H9 (cell line): Measurements from ENCODE around the gene CARD8. TPM values are rescaled to one million over a fixed set of nuclear protein-coding genes. Genes with fewer than 3 reads are reported as not detected.

Source experiments
- DNase-seq: peaks from one replicate; pipeline ENCODE4 v3.0.0-alpha.2; 2017
- H2AFZ ChIP-seq: one replicate; pipeline ENCODE4 v1.6.1; 2013; ENCODE audit warnings: mild to moderate bottlenecking, low read length, control low read depth, moderate library complexity
- H2AK5ac ChIP-seq: 2 replicates; pipeline ENCODE4 v1.6.1; 2013; ENCODE audit warnings: low read length, control low read depth, mixed read lengths; ENCODE audit not compliant: insufficient read length
- H2BK120ac ChIP-seq: one replicate; pipeline ENCODE4 v1.6.1; 2013; ENCODE audit warnings: low read depth, mild to moderate bottlenecking, low read length, control low read depth, inconsistent platforms; ENCODE audit not compliant: poor library complexity, severe bottlenecking
- H2BK12ac ChIP-seq: 2 replicates; pipeline ENCODE4 v1.6.1; 2013; ENCODE audit warnings: low read length, control low read depth, mixed read lengths, low read depth; ENCODE audit not compliant: insufficient read length
- H2BK15ac ChIP-seq: 2 replicates; pipeline ENCODE4 v1.6.1; 2013; ENCODE audit warnings: low read depth, low read length, control low read depth
- H2BK20ac ChIP-seq: one replicate; pipeline ENCODE4 v1.6.1; 2013; ENCODE audit warnings: low read depth, mild to moderate bottlenecking, low read length, control low read depth, inconsistent platforms; ENCODE audit not compliant: poor library complexity, severe bottlenecking
- H2BK5ac ChIP-seq: 2 replicates; pipeline ENCODE4 v1.6.1; 2013; ENCODE audit warnings: low read length, control low read depth, mixed read lengths; ENCODE audit not compliant: insufficient read length
- H3K14ac ChIP-seq: 2 replicates; pipeline ENCODE4 v1.6.1; 2013; ENCODE audit warnings: low read length, control low read depth; ENCODE audit not compliant: insufficient read depth
- H3K18ac ChIP-seq: 2 replicates; pipeline ENCODE4 v1.6.1; 2013; ENCODE audit warnings: low read depth, mild to moderate bottlenecking, mixed read lengths, low read length, control low read depth; ENCODE audit not compliant: insufficient read length
- H3K23ac ChIP-seq: 2 replicates; pipeline ENCODE4 v1.6.1; 2013; ENCODE audit warnings: low read length, control low read depth, mixed read lengths, low read depth; ENCODE audit not compliant: insufficient read length
- H3K23me2 ChIP-seq: 2 replicates; pipeline ENCODE4 v1.6.1; 2013; ENCODE audit warnings: low read depth, mild to moderate bottlenecking, mixed read lengths, low read length, control low read depth; ENCODE audit not compliant: insufficient read length, poor library complexity, severe bottlenecking
- H3K27ac ChIP-seq: 2 replicates; pipeline ENCODE4 v1.5.1; 2013; ENCODE audit warnings: low read length, control low read depth, mixed read lengths, low read depth; ENCODE audit not compliant: insufficient read length
- H3K27me3 ChIP-seq: 2 replicates; pipeline ENCODE4 v1.6.1; 2013; ENCODE audit warnings: low read length, control low read depth, inconsistent platforms; ENCODE audit not compliant: insufficient read depth
- H3K4ac ChIP-seq: 2 replicates; pipeline ENCODE4 v1.6.1; 2013; ENCODE audit warnings: low read depth, mild to moderate bottlenecking, control low read depth, inconsistent platforms, low read length, moderate library complexity
- H3K4me1 ChIP-seq: 2 replicates; pipeline ENCODE4 v1.6.1; 2013; ENCODE audit warnings: low read length, control low read depth, inconsistent platforms; ENCODE audit not compliant: insufficient read depth
- H3K4me2 ChIP-seq: 2 replicates; pipeline ENCODE4 v1.6.1; 2013; ENCODE audit warnings: low read length, control low read depth, mixed read lengths; ENCODE audit not compliant: insufficient read length, insufficient read depth
- H3K56ac ChIP-seq: 2 replicates; pipeline ENCODE4 v1.6.1; 2013; ENCODE audit warnings: low read depth, mild to moderate bottlenecking, mixed read lengths, low read length, control low read depth; ENCODE audit not compliant: insufficient read length
- H3K79me1 ChIP-seq: 2 replicates; pipeline ENCODE4 v1.6.1; 2013; ENCODE audit warnings: low read depth, mild to moderate bottlenecking, moderate library complexity, low read length, control low read depth, inconsistent platforms; ENCODE audit not compliant: insufficient read depth, poor library complexity, severe bottlenecking
- H3K79me2 ChIP-seq: 2 replicates; pipeline ENCODE4 v1.6.1; 2013; ENCODE audit warnings: low read length, control low read depth, inconsistent platforms; ENCODE audit not compliant: insufficient read depth
- H3K9ac ChIP-seq: 2 replicates; pipeline ENCODE4 v1.6.1; 2013; ENCODE audit warnings: low read length, control low read depth, mixed read lengths; ENCODE audit not compliant: insufficient read length; ENCODE audit errors: extremely low read depth
- H3K9me3 ChIP-seq: one replicate; pipeline ENCODE4 v1.6.1; 2013; ENCODE audit warnings: low read depth, low read length, inconsistent platforms; ENCODE audit not compliant: control insufficient read depth
- H3T11ph ChIP-seq: one replicate; pipeline ENCODE4 v1.6.1; 2013; ENCODE audit warnings: mild to moderate bottlenecking, low read length, control low read depth, inconsistent platforms
- H4K20me1 ChIP-seq: one replicate; pipeline ENCODE4 v1.6.1; 2013; ENCODE audit not compliant: control insufficient read depth, insufficient read length, insufficient read depth
- H4K5ac ChIP-seq: 2 replicates; pipeline ENCODE4 v1.6.1; 2013; ENCODE audit warnings: low read depth, mild to moderate bottlenecking, mixed read lengths, low read length, control low read depth; ENCODE audit not compliant: insufficient read length
- H4K8ac ChIP-seq: replicated peaks from 2 replicates; pipeline ENCODE4 v1.6.1; 2013; ENCODE audit warnings: low read length, control low read depth, mixed read lengths, low read depth; ENCODE audit not compliant: insufficient read length
- H4K91ac ChIP-seq: 2 replicates; pipeline ENCODE4 v1.6.1; 2013; ENCODE audit warnings: low read depth, mild to moderate bottlenecking, moderate library complexity, mixed read lengths, low read length, control low read depth; ENCODE audit not compliant: insufficient read length
- H3K27ac Mint-ChIP-seq, 3 experiments: 2 replicates in 2 of 3; 3 replicates in 1 of 3; pipeline ENCODE4 v1.8.0; 2020 to 2021; ENCODE audit warnings: mixed read lengths in 3 of 3, mild to moderate bottlenecking in 1 of 3, moderate library complexity in 1 of 3
- H3K27me3 Mint-ChIP-seq: 2 replicates; pipeline ENCODE4 v1.8.0; 2021; ENCODE audit warnings: low read depth, mild to moderate bottlenecking, moderate library complexity, mixed read lengths
- H3K36me3 Mint-ChIP-seq, 3 experiments: 2 replicates in 2 of 3; 3 replicates in 1 of 3; pipeline ENCODE4 v1.8.0; 2020 to 2021; ENCODE audit warnings: low read depth in 3 of 3, mixed read lengths in 3 of 3; ENCODE audit not compliant: insufficient read depth in 1 of 3
- H3K4me1 Mint-ChIP-seq, 2 experiments: 2 replicates each; pipeline ENCODE4 v1.8.0; 2020; ENCODE audit warnings: mixed read lengths in 2 of 2
- H3K4me3 Mint-ChIP-seq, 2 experiments: 2 replicates in 1 of 2; 3 replicates in 1 of 2; pipeline ENCODE4 v1.8.0; 2020 to 2021; ENCODE audit warnings: mild to moderate bottlenecking in 2 of 2, mixed read lengths in 2 of 2, moderate library complexity in 1 of 2
- H3K9me3 Mint-ChIP-seq, 2 experiments: 2 replicates in 1 of 2; 3 replicates in 1 of 2; pipeline ENCODE4 v1.8.0; 2020; ENCODE audit warnings: mild to moderate bottlenecking in 2 of 2, mixed read lengths in 2 of 2, moderate library complexity in 1 of 2
- WGBS: extraction: QIAGEN DNeasy Blood & Tissue Kit; methylation state at CpG from one replicate; pipeline ENCODE4 v1.1.7; 2013; ENCODE audit warnings: missing lambda C conversion rate, low lambda C conversion rate, mixed read lengths; ENCODE audit not compliant: insufficient read length; ENCODE audit errors: extremely low coverage; 5-methylcytosine and 5-hydroxymethylcytosine counted together
- total RNA-seq: library from RNA; stranded (reverse); gene quantifications from 2 replicates; pipeline ENCODE4 v1.2.1, GENCODE V29; 2021
- TF ChIP-seq, protein P1 (sequence below): fragments of 200-600 bp; sonication (generic); conservative IDR thresholded peaks from 3 replicates; pipeline ENCODE4 v1.8.0; 2021; ENCODE audit warnings: antibody characterized with exemption, mild to moderate bottlenecking

The CARD8 gene
- total RNA-seq, 1 experiment from 2014 or later: 21.0 TPM

DNA sequence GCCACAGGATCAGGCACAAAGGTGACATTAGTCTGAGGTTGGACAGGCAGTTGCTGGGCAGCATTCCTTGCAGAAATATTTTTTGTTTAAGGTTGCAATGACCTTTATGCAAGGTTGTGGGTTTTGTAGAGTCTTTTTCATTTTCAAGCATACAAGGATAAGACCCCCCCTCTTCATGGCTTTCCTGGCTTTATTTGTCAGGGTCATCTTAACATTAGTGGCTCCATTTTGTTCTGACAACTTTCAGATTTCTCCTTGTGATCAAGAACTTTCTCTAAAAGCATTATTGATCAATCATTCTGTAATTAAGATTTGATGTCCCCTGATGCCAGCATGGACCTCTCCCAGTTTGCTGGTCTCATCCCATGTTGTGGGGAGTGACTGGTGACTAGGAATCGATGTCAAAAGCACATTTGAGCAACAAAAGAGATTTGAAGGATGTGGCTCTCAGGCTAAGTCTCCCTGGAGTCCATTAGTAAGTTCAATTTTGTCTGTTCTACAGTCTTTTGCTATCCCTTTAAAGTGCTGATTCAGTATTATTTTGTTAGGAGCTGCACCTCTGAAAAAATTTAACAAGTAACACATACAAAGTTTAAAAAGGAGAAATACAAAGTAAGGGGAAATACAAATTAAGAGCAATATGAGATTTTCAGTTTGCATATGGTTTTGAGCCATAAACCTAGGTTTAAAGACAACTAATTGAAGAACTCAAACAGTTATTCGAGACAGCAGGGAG, 5.3 kb downstream of the CARD8 start:
- no peak overlapping the region for H2AFZ ChIP-seq
- H3K4me1 ChIP-seq: no peaks in the 10 kb centered on the region
- H2BK12ac ChIP-seq: no peak overlapping the region
- H3K4me1 Mint-ChIP-seq: peaks cover 3 to 6% of the 10 kb centered on the region in 2 experiments
- no peak overlapping the region for H4K8ac ChIP-seq
- no peak overlapping the region for H3K27ac Mint-ChIP-seq
- no peak overlapping the region for H2BK120ac ChIP-seq
- no peak overlapping the region for H2AK5ac ChIP-seq
- H3K9ac ChIP-seq: no peak overlapping the region
- H3K4ac ChIP-seq: no peak overlapping the region
- H3K27me3 ChIP-seq: no peaks in the 10 kb centered on the region
- WGBS: no CpG with 5 or more reads among the region's 2 CpGs
- H2BK5ac ChIP-seq: no peak overlapping the region
- no peak overlapping the region for H3K27ac ChIP-seq
- no peak overlapping the region for H3K56ac ChIP-seq
- H3T11ph ChIP-seq: no peak overlapping the region
- no peak overlapping the region for H2BK20ac ChIP-seq
- H3K9me3 Mint-ChIP-seq: peaks cover 14 to 15% of the 10 kb centered on the region in 2 experiments; a peak in 4 of 5 replicates
- H2BK15ac ChIP-seq: no peak overlapping the region
- no peaks in the 10 kb centered on the region for H3K9me3 ChIP-seq
- H4K91ac ChIP-seq: no peak overlapping the region
- no peaks in the 10 kb centered on the region for H3K23me2 ChIP-seq
- H3K36me3 Mint-ChIP-seq: peaks cover 16 to 50% (median 22%) of the 10 kb centered on the region in 3 experiments
- no peak overlapping the region for H3K18ac ChIP-seq
- H4K20me1 ChIP-seq: no peaks in the 10 kb centered on the region
- TF ChIP-seq, protein P1, sequence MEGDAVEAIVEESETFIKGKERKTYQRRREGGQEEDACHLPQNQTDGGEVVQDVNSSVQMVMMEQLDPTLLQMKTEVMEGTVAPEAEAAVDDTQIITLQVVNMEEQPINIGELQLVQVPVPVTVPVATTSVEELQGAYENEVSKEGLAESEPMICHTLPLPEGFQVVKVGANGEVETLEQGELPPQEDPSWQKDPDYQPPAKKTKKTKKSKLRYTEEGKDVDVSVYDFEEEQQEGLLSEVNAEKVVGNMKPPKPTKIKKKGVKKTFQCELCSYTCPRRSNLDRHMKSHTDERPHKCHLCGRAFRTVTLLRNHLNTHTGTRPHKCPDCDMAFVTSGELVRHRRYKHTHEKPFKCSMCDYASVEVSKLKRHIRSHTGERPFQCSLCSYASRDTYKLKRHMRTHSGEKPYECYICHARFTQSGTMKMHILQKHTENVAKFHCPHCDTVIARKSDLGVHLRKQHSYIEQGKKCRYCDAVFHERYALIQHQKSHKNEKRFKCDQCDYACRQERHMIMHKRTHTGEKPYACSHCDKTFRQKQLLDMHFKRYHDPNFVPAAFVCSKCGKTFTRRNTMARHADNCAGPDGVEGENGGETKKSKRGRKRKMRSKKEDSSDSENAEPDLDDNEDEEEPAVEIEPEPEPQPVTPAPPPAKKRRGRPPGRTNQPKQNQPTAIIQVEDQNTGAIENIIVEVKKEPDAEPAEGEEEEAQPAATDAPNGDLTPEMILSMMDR: no peak
- H3K4me2 ChIP-seq: no peak overlapping the region
- no peak overlapping the region for H3K4me3 Mint-ChIP-seq
- no peaks in the 10 kb centered on the region for H3K79me2 ChIP-seq
- no peaks in the 10 kb centered on the region for H3K27me3 Mint-ChIP-seq
- no peak overlapping the region for H3K23ac ChIP-seq
- H3K79me1 ChIP-seq: no peaks in the 10 kb centered on the region
- no peak for DNase-seq
- no peak overlapping the region for H4K5ac ChIP-seq
- no peak overlapping the region for H3K14ac ChIP-seq
